GM21723 (cell line): ENCODE results near the gene ANAPC13.

Experiments used
- ATAC-seq: cut with Tn5 transposase; IDR thresholded peaks from one replicate; pipeline ENCODE4 v1.9.1; 2021; ENCODE audit warnings: mild to moderate bottlenecking, moderate library complexity; ENCODE audit not compliant: unreplicated experiment

ANAPC13 gene

GRCh38 chr3:134485718-134486576 lies at the start of gene ANAPC13, which contains the start of gene CEP63:
ANAPC13 (minus strand) TSS chr3:134485985; CDS start chr3:134482904, 3,081 bp downstream.
CEP63 (plus strand) TSS chr3:134486057; CDS start chr3:134495321, 9,264 bp downstream.
- peak; percentile 85 for ATAC-seq

GRCh38 chr3:134535186-134535970 lies 49.6 kb upstream of the ANAPC13 start:
- no peak for ATAC-seq

GRCh38 chr3:134533493-134533892 lies 47.7 kb upstream of the ANAPC13 start:
- ATAC-seq: no peak

- ATAC-seq: no peak
These were observed 41.9 kb upstream of the ANAPC13 start for GRCh38 chr3:134527538-134528186.

GRCh38 chr3:134527037-134527436 lies 41.3 kb upstream of the ANAPC13 start:
- no peak for ATAC-seq

GRCh38 chr3:134526319-134526718 lies 40.5 kb upstream of the ANAPC13 start:
- ATAC-seq: no peak

GRCh38 chr3:134525293-134525692 lies 39.5 kb upstream of the ANAPC13 start:
- no peak for ATAC-seq

- no peak for ATAC-seq
These were observed 36.8 kb upstream of the ANAPC13 start for GRCh38 chr3:134522541-134522940.

GRCh38 chr3:134517791-134518190 lies 32.0 kb upstream of the ANAPC13 start:
- no peak for ATAC-seq

- no peak for ATAC-seq
These were observed 31.1 kb upstream of the ANAPC13 start for GRCh38 chr3:134516905-134517304.

GRCh38 chr3:134511500-134511899 lies 25.7 kb upstream of the ANAPC13 start:
- ATAC-seq: no peak

- no peak for ATAC-seq
These were observed 19.7 kb upstream of the ANAPC13 start for GRCh38 chr3:134505485-134505884.

- ATAC-seq: no peak
These were observed 18.3 kb upstream of the ANAPC13 start for GRCh38 chr3:134504132-134504531.

GRCh38 chr3:134503266-134503665 lies 17.5 kb upstream of the ANAPC13 start:
- no peak for ATAC-seq

- no peak for ATAC-seq
These were observed 10.8 kb upstream of the ANAPC13 start for GRCh38 chr3:134496471-134497071.

- ATAC-seq: no peak
These were observed 10.2 kb upstream of the ANAPC13 start for GRCh38 chr3:134495980-134496379.

- ATAC-seq: no peak
These were observed 8.7 kb upstream of the ANAPC13 start for GRCh38 chr3:134494495-134494894.

- ATAC-seq: peak; percentile 28
These were observed 1.6 kb upstream of the ANAPC13 start for GRCh38 chr3:134487406-134487805.

- ATAC-seq: peak; percentile 14
These were observed 824 bp upstream of the ANAPC13 start for GRCh38 chr3:134486577-134487041.

- ATAC-seq: peak; percentile 12
These were observed 589 bp downstream of the ANAPC13 start for GRCh38 chr3:134485075-134485717.
